Measurements from ENCODE around the gene EPHB2.
"Not testable (repeated sequence)": the region's sequence is repeated elsewhere in the genome, so short reads cannot be mapped to it uniquely, and the experiment has no call there.

Gene EPHB2

DNA sequence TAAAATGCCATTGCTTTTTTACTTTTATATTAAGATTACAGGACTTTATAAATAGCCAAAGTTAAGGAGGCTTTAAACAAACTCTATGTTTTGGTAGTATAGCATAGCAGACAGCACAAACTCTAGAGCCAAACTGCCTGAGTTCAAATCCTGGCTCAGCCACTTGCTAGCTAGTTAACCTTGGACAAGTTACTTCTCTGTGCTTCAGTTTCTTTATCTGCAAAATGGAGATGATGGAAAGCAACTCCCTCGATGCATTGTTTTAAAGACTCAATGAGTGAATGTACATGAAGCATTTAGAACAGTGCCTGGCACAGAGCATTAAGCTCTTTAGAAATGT lies 36.3 kb upstream of the EPHB2 start:
- no peak overlapping the region for H3K4me3 ChIP-seq (ENCODE audit: low read length, poor library complexity, severe bottlenecking)
- TF ChIP-seq CTCF (conservative IDR thresholded peaks at IDR 0.05; ENCODE audit: low read length), result no peak
- TF ChIP-seq EZH2phosphoT487 (IDR thresholded peaks at IDR 0.05; ENCODE audit: borderline replicate concordance), result no peak
- H3K79me2 ChIP-seq (ENCODE audit: insufficient read depth, low read length), result no peaks in the 10 kb centered on the region
- no peak overlapping the region for H3K9ac ChIP-seq (ENCODE audit: low read depth, low read length, poor library complexity, severe bottlenecking)
- no peaks in the 10 kb centered on the region for H3K9me2 ChIP-seq (replicated peaks; ENCODE audit: low read depth, low read length)
- H3F3A ChIP-seq (ENCODE audit: low read depth), result no peaks in the 10 kb centered on the region
- H3K4me1 ChIP-seq (ENCODE audit: insufficient read depth, low read length, poor library complexity, severe bottlenecking), result no peaks in the 10 kb centered on the region
- H3K4me2 ChIP-seq (ENCODE audit: low read depth, low read length, poor library complexity, severe bottlenecking), result no peak overlapping the region
- H3K9me3 ChIP-seq (ENCODE audit: insufficient read depth, low read depth, low read length), result no peaks in the 10 kb centered on the region
- no peak overlapping the region for H2AFZ ChIP-seq (ENCODE audit: low read length)
- H3K27me3 ChIP-seq (ENCODE audit: insufficient read depth, low read length, poor library complexity, severe bottlenecking), result no peaks in the 10 kb centered on the region
- H4K20me1 ChIP-seq (ENCODE audit: insufficient read depth, low read length, poor library complexity, severe bottlenecking), result no peaks in the 10 kb centered on the region
- H3K36me3 ChIP-seq (ENCODE audit: insufficient read depth, low read length), result no peaks in the 10 kb centered on the region

DNA sequence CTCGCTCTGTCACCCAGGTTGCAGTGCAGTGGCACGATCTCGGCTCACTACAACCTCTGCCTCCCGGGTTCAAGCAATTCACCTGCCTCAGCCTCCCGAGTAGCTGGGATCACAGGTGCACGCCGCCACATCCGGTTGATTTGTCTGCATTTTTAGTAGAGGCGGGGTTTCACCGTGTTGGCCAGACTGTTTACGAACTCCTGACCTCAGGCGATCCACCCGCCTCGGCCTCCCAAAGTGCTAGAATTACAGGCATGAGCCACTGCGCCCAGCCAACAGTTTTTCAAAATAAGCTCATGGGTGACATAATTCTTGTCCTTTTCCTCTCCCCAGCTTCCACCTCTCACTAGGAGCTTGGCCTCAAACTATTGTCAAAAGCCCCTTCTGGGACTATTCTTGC lies 34.5 kb upstream of the EPHB2 start:
- not testable (repeated sequence) for H3K4me3 ChIP-seq (ENCODE audit: low read length, poor library complexity, severe bottlenecking); H3K27me3 ChIP-seq (ENCODE audit: insufficient read depth, low read length, poor library complexity, severe bottlenecking); H3K4me2 ChIP-seq (ENCODE audit: low read depth, low read length, poor library complexity, severe bottlenecking); H3K9ac ChIP-seq (ENCODE audit: low read depth, low read length, poor library complexity, severe bottlenecking); H4K20me1 ChIP-seq (ENCODE audit: insufficient read depth, low read length, poor library complexity, severe bottlenecking); H3K79me2 ChIP-seq (ENCODE audit: insufficient read depth, low read length); H3K4me1 ChIP-seq (ENCODE audit: insufficient read depth, low read length, poor library complexity, severe bottlenecking); H3K36me3 ChIP-seq (ENCODE audit: insufficient read depth, low read length); H3K9me2 ChIP-seq (replicated peaks; ENCODE audit: low read depth, low read length); H3F3A ChIP-seq (ENCODE audit: low read depth); H3K9me3 ChIP-seq (ENCODE audit: insufficient read depth, low read depth, low read length); H2AFZ ChIP-seq (ENCODE audit: low read length)

- H4K20me1 ChIP-seq (ENCODE audit: insufficient read depth, low read length, poor library complexity, severe bottlenecking), result no peaks in the 10 kb centered on the region
- H3K27me3 ChIP-seq (ENCODE audit: insufficient read depth, low read length, poor library complexity, severe bottlenecking), result no peaks in the 10 kb centered on the region
Observed at GRCh38 chr1:22676916-22677583, 33.6 kb upstream of the EPHB2 start.

DNA sequence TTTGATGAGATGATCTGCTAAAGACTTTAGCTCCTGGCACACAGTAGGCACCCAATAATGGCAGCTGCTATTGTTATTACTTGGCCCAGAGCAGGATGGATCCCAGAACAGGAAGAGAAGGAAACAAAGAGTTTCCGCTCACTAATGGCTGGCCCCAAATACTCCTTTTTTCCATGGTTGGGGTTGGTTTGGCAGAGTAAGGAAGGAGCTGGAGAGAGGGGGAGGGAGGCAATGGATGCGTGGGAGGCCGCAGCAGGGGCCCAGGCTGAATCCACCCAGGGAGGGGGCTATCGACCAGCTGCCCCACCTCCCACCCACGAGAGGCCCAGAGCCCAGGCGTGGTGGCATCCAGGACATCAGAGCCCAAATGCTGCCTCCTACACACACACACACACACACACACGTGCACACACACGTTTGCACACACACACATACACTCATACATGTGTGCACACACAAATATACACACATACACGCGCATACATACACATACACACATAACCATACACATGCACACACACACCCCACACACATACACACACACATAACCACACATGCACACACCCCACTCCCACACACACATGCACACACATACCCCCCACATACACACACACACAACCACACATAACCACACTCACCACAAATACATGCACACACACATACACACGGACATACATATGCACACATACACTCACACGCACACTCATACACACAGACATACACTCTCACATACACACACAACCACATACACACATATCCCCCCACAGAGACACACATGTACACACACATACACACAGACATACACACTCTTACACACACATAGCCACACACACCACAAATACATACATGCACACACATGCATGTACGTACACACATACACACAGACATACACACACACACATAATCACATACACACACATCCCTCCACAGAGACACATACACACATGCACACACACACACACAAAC lies 32.4 kb upstream of the EPHB2 start:
- no peaks in the 10 kb centered on the region for H3K79me2 ChIP-seq (ENCODE audit: insufficient read depth, low read length)
- no peaks in the 10 kb centered on the region for H3K9me2 ChIP-seq (replicated peaks; ENCODE audit: low read depth, low read length)
- no peaks in the 10 kb centered on the region for H3F3A ChIP-seq (ENCODE audit: low read depth)
- H3K4me2 ChIP-seq (ENCODE audit: low read depth, low read length, poor library complexity, severe bottlenecking), result no peak overlapping the region
- no peak overlapping the region for H3K4me3 ChIP-seq (ENCODE audit: low read length, poor library complexity, severe bottlenecking)
- H3K9me3 ChIP-seq (ENCODE audit: insufficient read depth, low read depth, low read length), result no peaks in the 10 kb centered on the region
- no peaks in the 10 kb centered on the region for H4K20me1 ChIP-seq (ENCODE audit: insufficient read depth, low read length, poor library complexity, severe bottlenecking)
- H3K9ac ChIP-seq (ENCODE audit: low read depth, low read length, poor library complexity, severe bottlenecking), result no peak overlapping the region
- no peaks in the 10 kb centered on the region for H3K36me3 ChIP-seq (ENCODE audit: insufficient read depth, low read length)
- H3K4me1 ChIP-seq (ENCODE audit: insufficient read depth, low read length, poor library complexity, severe bottlenecking), result no peaks in the 10 kb centered on the region
- TF ChIP-seq EZH2phosphoT487 (IDR thresholded peaks at IDR 0.05; ENCODE audit: borderline replicate concordance) (no peak), CTCF (conservative IDR thresholded peaks at IDR 0.05; ENCODE audit: low read length) (no peak)
- H3K27me3 ChIP-seq (ENCODE audit: insufficient read depth, low read length, poor library complexity, severe bottlenecking), result no peaks in the 10 kb centered on the region
- no peak overlapping the region for H2AFZ ChIP-seq (ENCODE audit: low read length)

More at GRCh38 chr1:22676916-22677583, 33.6 kb upstream of the EPHB2 start:
- Histone ChIP-seq H3K36me3 (ENCODE audit: insufficient read depth, low read length) (no peaks in the 10 kb centered on the region), H3K4me3 (ENCODE audit: low read length, poor library complexity, severe bottlenecking) (no peak overlapping the region), H3F3A (ENCODE audit: low read depth) (no peaks in the 10 kb centered on the region), H3K4me1 (ENCODE audit: insufficient read depth, low read length, poor library complexity, severe bottlenecking) (no peaks in the 10 kb centered on the region), H3K9me3 (ENCODE audit: insufficient read depth, low read depth, low read length) (no peaks in the 10 kb centered on the region), H3K9ac (ENCODE audit: low read depth, low read length, poor library complexity, severe bottlenecking) (no peak overlapping the region), H3K79me2 (ENCODE audit: insufficient read depth, low read length) (no peaks in the 10 kb centered on the region), H2AFZ (ENCODE audit: low read length) (no peak overlapping the region), H3K9me2 (replicated peaks; ENCODE audit: low read depth, low read length) (no peaks in the 10 kb centered on the region), H3K4me2 (ENCODE audit: low read depth, low read length, poor library complexity, severe bottlenecking) (no peak overlapping the region)
- TF ChIP-seq EZH2phosphoT487 (IDR thresholded peaks at IDR 0.05; ENCODE audit: borderline replicate concordance), result no peak

Measured in Loucy (cell line).